ENCODE data around the gene GABRG3.
A peak's percentile ranks its signal among the peaks of the same experiment; 100 is the strongest.

Gene GABRG3

GRCh38 chr15:27091270-27091940, 120.4 kb downstream of the GABRG3 start:
- intact Hi-C loops (cut with DNase I): no loop called here
- no peak for DNase-seq

- no peak for DNase-seq
- intact Hi-C loops (cut with DNase I): no loop called here
These were observed 121.4 kb downstream of the GABRG3 start for GRCh38 chr15:27092390-27092789.

- no peak for DNase-seq
- intact Hi-C loops (cut with DNase I): no loop called here
These were observed 123.3 kb downstream of the GABRG3 start for GRCh38 chr15:27094235-27094634.

GRCh38 chr15:27095886-27096624, 125.1 kb downstream of the GABRG3 start:
- DNase-seq: peak in 1 of 10 donors; percentile 21
- intact Hi-C loops (cut with DNase I): no loop called here

GRCh38 chr15:27097506-27097905, 126.5 kb downstream of the GABRG3 start:
- intact Hi-C loops (cut with DNase I): no loop called here
- no peak for DNase-seq

GRCh38 chr15:27101982-27102381, 131.0 kb downstream of the GABRG3 start:
- DNase-seq: no peak
- intact Hi-C loops (cut with DNase I): no loop called here

- DNase-seq: no peak
- intact Hi-C loops (cut with DNase I): no loop called here
These were observed 140.3 kb downstream of the GABRG3 start for GRCh38 chr15:27111323-27111722.

GRCh38 chr15:27114473-27114872, 143.5 kb downstream of the GABRG3 start:
- intact Hi-C loops (cut with DNase I): no loop called here
- DNase-seq: no peak

- no peak for DNase-seq
- intact Hi-C loops (cut with DNase I): no loop called here
These were observed 148.8 kb downstream of the GABRG3 start for GRCh38 chr15:27119695-27120266.

GRCh38 chr15:27121672-27122071, 150.7 kb downstream of the GABRG3 start:
- intact Hi-C loops (cut with DNase I): no loop called here
- no peak for DNase-seq

GRCh38 chr15:27123291-27123690, 152.3 kb downstream of the GABRG3 start:
- intact Hi-C loops (cut with DNase I): no loop called here
- no peak for DNase-seq

- intact Hi-C loops (cut with DNase I): no loop called here
- DNase-seq: no peak
These were observed 152.8 kb downstream of the GABRG3 start for GRCh38 chr15:27123808-27124207.

GRCh38 chr15:27124287-27124871, 153.4 kb downstream of the GABRG3 start:
- intact Hi-C loops (cut with DNase I): no loop called here
- DNase-seq: no peak

- DNase-seq: no peak
- intact Hi-C loops (cut with DNase I): no loop called here
These were observed 154.2 kb downstream of the GABRG3 start for GRCh38 chr15:27125185-27125584.

GRCh38 chr15:27126449-27126848, 155.5 kb downstream of the GABRG3 start:
- no peak for DNase-seq
- intact Hi-C loops (cut with DNase I): no loop called here

GRCh38 chr15:27127815-27128570, 157.0 kb downstream of the GABRG3 start:
- DNase-seq: no peak
- intact Hi-C loops (cut with DNase I): no loop called here

- intact Hi-C loops (cut with DNase I): no loop called here
- no peak for DNase-seq
These were observed 162.3 kb downstream of the GABRG3 start for GRCh38 chr15:27133249-27133648.

GRCh38 chr15:27134481-27134880, 163.5 kb downstream of the GABRG3 start:
- no peak for DNase-seq
- intact Hi-C loops (cut with DNase I): no loop called here

GRCh38 chr15:27135151-27135550, 164.2 kb downstream of the GABRG3 start:
- intact Hi-C loops (cut with DNase I): no loop called here
- DNase-seq: no peak

GRCh38 chr15:27137127-27137526, 166.1 kb downstream of the GABRG3 start:
- no peak for DNase-seq
- intact Hi-C loops (cut with DNase I): no loop called here

GRCh38 chr15:27165590-27165989, 194.6 kb downstream of the GABRG3 start:
- intact Hi-C loops (cut with DNase I): no loop called here
- DNase-seq: no peak

Data from posterior cingulate gyrus (tissue), 11 donors.